Measurements from ENCODE around the gene DNAL1.

DNA sequence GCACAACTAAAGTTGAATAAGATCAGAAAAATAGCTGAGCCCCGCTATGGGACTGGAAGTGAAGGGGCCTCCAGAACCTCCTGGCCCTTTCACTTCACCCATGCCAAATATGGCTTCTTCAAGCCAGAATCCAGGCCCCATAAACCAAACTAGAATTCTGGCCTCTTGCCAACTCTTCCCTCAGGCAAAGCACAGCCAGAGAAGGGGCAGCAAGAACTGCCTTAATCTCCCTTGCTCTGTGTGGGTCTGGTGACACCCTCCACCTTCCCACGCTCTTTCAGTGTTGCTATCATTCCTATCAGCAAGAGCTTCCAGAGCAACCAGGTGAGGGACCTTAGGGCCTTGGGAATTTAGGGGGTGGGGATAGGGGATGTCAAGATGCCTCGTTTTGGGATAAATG, 72.5 kb downstream of the DNAL1 start:
- TF ChIP-seq SREBF2 (IDR thresholded peaks at IDR 0.05; ENCODE audit: low read length), result no peak
- no peak for TF ChIP-seq MTA3 (IDR thresholded peaks at IDR 0.05; ENCODE audit: borderline replicate concordance, low read length)
- TF ChIP-seq, protein P1, sequence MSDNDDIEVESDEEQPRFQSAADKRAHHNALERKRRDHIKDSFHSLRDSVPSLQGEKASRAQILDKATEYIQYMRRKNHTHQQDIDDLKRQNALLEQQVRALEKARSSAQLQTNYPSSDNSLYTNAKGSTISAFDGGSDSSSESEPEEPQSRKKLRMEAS (IDR thresholded peaks at IDR 0.05; ENCODE audit: low read depth, low read length), result no peak
- TF ChIP-seq RAD21 (IDR thresholded peaks at IDR 0.05; ENCODE audit: insufficient read depth, low read depth, low read length), result no peak
- no peak for TF ChIP-seq SIN3A (IDR thresholded peaks at IDR 0.05; ENCODE audit: low read depth, low read length)
- TF ChIP-seq, protein P2, sequence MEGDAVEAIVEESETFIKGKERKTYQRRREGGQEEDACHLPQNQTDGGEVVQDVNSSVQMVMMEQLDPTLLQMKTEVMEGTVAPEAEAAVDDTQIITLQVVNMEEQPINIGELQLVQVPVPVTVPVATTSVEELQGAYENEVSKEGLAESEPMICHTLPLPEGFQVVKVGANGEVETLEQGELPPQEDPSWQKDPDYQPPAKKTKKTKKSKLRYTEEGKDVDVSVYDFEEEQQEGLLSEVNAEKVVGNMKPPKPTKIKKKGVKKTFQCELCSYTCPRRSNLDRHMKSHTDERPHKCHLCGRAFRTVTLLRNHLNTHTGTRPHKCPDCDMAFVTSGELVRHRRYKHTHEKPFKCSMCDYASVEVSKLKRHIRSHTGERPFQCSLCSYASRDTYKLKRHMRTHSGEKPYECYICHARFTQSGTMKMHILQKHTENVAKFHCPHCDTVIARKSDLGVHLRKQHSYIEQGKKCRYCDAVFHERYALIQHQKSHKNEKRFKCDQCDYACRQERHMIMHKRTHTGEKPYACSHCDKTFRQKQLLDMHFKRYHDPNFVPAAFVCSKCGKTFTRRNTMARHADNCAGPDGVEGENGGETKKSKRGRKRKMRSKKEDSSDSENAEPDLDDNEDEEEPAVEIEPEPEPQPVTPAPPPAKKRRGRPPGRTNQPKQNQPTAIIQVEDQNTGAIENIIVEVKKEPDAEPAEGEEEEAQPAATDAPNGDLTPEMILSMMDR (IDR thresholded peaks at IDR 0.05 in 2 of 3, conservative IDR thresholded peaks at IDR 0.05 in 1 of 3; ENCODE audit: control insufficient read depth in 2 of 3, extremely low read depth in 1 of 3, insufficient read depth in 1 of 3, low read depth in 3 of 3, low read length in 3 of 3), result no peak

All from GM12878 (cell line).